ENCODE results near the gene RAB44. TPM values are rescaled to one million over a fixed set of nuclear protein-coding genes. Genes with fewer than 3 reads are reported as not detected.

The RAB44 gene
- total and polyA plus RNA-seq, 2 donors: 0.26 to 0.68 TPM

GRCh38 chr6:36742146-36742545 lies 44.5 kb downstream of the RAB44 start:
- H3K27ac ChIP-seq (ENCODE audit: low read depth): no peak overlapping the region
- WGBS: 95% methylated on average over 19 of the region's 19 CpGs
- no peaks in the 10 kb centered on the region for H3K36me3 ChIP-seq (ENCODE audit: insufficient read depth)
- no peak for DNase-seq (ENCODE audit: extremely low spot score)
- no peaks in the 10 kb centered on the region for H3K4me1 ChIP-seq (ENCODE audit: insufficient read depth)
- no peak overlapping the region for H3K4me3 ChIP-seq (ENCODE audit: low read depth, low read length)

GRCh38 chr6:36743032-36743431 lies 45.4 kb downstream of the RAB44 start:
- DNase-seq (ENCODE audit: extremely low spot score): no peak
- Histone ChIP-seq H3K27ac (ENCODE audit: low read depth) (no peak overlapping the region), H3K4me3 (ENCODE audit: low read depth, low read length) (no peak overlapping the region), H3K4me1 (ENCODE audit: insufficient read depth) (no peaks in the 10 kb centered on the region), H3K36me3 (ENCODE audit: insufficient read depth) (no peaks in the 10 kb centered on the region)
- WGBS: 63% methylated on average over 5 of the region's 5 CpGs

DNA sequence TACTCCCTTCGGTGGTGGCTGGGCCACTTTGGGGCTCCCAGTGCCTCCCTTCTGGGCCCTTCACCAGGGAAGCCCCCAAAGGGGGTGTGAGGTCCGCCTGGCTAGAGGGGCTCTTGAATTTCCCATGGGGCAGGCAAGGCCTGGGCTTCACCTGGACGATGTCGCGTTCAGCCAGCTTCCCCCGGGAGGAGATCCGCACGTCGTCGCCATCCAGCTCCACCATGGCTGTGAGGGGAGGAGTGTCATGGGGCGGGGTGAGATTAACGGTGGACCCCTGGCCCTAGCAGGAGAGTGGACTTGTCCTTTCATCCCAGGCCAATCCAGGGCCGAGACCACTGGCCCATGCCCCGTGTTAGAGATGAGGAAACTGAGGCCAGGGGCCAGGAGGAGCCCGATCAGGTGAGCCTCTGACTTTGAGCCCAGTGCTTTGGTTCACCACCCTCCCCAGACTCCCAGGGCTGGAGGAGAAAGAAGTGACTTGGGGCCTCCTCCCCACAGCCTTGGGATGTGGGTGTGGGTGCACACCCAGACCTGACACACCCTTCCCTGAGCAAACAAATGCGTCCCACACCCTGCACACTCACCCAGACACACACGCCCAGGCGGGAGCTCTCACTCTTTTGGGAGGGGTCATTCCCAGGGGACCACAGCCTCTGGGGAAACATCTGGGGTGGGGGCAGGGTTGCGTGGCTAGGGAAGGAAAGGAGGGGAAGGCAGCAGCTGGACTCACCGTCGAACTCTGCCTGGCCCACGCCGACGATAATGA lies 46.1 kb downstream of the RAB44 start:
- H3K27ac ChIP-seq (ENCODE audit: low read depth): no peak overlapping the region
- 79% methylated on average over 24 of the region's 24 CpGs for WGBS
- H3K4me3 ChIP-seq (ENCODE audit: low read depth, low read length): no peak overlapping the region
- no peaks in the 10 kb centered on the region for H3K36me3 ChIP-seq (ENCODE audit: insufficient read depth)
- no peak for DNase-seq (ENCODE audit: extremely low spot score)
- H3K4me1 ChIP-seq (ENCODE audit: insufficient read depth): no peaks in the 10 kb centered on the region

- DNase-seq (ENCODE audit: extremely low spot score): no peak
- 71% methylated on average over 2 of the region's 2 CpGs for WGBS
These were observed 46.7 kb downstream of the RAB44 start for GRCh38 chr6:36744304-36744673.

DNA sequence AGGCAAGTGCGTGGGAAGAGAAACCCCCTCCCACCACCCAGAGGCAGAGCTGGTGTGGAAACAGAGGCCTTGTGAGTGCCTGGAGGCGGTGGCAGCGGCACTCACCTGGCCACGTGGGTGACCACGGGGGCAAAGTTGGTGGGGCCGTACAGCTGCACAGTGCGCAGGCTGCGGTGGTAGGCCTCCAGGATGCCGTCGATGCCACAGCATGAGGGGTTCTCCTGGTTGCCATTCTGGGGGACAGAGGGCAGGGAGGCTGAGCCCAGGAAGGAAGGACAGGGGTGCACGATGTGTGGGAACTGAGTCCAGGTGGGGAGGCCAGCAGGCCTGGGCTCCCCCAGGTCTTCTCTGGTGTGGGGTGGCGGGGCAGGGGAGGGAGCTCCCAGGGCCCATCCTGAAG lies 47.7 kb downstream of the RAB44 start:
- DNase-seq (ENCODE audit: extremely low spot score): no peak
- H3K4me1 ChIP-seq (ENCODE audit: insufficient read depth): no peaks in the 10 kb centered on the region
- WGBS: 96% methylated on average over 12 of the region's 12 CpGs
- no peak overlapping the region for H3K27ac ChIP-seq (ENCODE audit: low read depth)
- H3K4me3 ChIP-seq (ENCODE audit: low read depth, low read length): no peak overlapping the region
- H3K36me3 ChIP-seq (ENCODE audit: insufficient read depth): no peaks in the 10 kb centered on the region

More at GRCh38 chr6:36744304-36744673, 46.7 kb downstream of the RAB44 start:
- H3K4me3 ChIP-seq (ENCODE audit: low read depth, low read length): no peak overlapping the region
- H3K36me3 ChIP-seq (ENCODE audit: insufficient read depth): no peaks in the 10 kb centered on the region
- H3K4me1 ChIP-seq (ENCODE audit: insufficient read depth): no peaks in the 10 kb centered on the region
- no peak overlapping the region for H3K27ac ChIP-seq (ENCODE audit: low read depth)

DNA sequence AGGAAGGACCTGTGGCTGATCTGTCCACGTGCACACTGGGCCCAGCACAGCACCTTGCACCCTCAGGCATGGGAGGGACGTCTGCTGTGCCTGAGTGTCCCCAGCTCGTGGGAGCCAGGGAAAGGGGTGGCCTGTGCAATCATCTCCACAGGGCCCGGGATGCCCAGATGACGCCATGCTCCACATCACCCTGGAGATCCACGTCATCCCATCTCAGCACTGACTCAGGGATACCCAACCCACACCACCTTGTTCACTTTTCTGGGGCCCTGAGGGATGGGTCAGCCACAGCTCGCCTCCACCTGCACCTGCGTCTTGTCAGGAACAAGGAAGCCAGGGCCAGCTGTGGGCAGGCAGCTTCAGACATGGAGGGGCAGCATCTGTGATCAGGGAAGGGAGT lies 48.2 kb downstream of the RAB44 start:
- Histone ChIP-seq H3K4me1 (ENCODE audit: insufficient read depth) (no peaks in the 10 kb centered on the region), H3K27ac (ENCODE audit: low read depth) (no peak overlapping the region), H3K36me3 (ENCODE audit: insufficient read depth) (no peaks in the 10 kb centered on the region), H3K4me3 (ENCODE audit: low read depth, low read length) (no peak overlapping the region)
- DNase-seq (ENCODE audit: extremely low spot score): no peak
- 84% methylated on average over 8 of the region's 8 CpGs for whole genome bisulfite sequencing

DNA sequence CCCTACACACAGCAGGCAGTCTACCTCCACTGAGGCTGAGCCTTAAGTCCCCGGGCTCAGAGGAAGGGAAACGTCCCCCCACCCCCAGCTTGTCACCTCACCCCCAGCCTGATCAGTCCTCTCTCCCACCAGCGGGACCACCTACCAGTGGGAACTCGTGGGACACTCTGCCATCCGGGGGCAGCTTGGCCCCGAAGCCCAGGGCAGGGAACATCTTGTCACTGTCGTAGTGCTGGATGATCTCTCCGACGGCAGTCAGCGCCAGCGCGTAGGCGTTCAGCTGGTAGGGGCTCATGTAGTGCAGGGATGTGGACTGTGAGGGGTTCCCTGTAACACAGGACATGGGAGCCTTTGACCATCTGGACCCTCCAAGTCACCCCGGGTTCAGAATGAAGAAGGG lies 48.6 kb downstream of the RAB44 start:
- 78% methylated on average over 14 of the region's 14 CpGs for WGBS
- Histone ChIP-seq H3K4me1 (ENCODE audit: insufficient read depth) (no peaks in the 10 kb centered on the region), H3K36me3 (ENCODE audit: insufficient read depth) (no peaks in the 10 kb centered on the region), H3K27ac (ENCODE audit: low read depth) (no peak overlapping the region), H3K4me3 (ENCODE audit: low read depth, low read length) (no peak overlapping the region)
- DNase-seq (ENCODE audit: extremely low spot score): no peak

DNA sequence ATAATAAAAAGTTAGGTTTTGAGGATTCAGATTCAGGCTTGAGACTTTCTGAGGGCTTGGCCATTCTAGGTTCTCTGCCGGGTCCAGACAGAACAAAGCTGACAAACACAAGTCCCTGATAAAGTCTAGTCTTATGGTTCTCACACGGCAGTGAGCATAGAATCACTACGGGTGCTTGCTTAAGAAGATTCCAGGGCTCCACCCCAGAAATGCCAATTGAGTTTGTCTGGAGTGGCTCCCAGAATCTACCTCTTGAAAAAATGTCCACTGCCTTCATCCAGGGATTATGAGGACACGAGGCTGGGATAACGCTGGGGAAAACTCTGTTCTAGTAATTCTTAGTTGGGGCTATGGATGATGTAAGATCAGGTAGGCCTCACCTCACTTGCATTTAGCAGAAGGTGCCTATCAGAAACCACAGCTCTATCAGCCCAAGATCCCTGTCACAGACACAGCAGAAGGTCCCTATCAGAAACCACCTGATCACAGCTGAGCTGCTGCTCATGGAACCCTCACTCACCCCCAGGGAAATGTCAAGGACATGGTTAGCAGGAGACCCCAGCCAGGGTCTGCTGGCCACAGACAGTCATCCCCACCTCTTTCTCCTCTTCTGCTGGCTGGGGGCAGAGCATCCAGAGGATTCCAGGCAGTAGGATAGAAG lies 52.3 kb downstream of the RAB44 start:
- H3K27ac ChIP-seq (ENCODE audit: low read depth): no peak overlapping the region
- H3K4me1 ChIP-seq (ENCODE audit: insufficient read depth): no peaks in the 10 kb centered on the region
- WGBS: 88% methylated on average over 5 of the region's 5 CpGs
- H3K36me3 ChIP-seq (ENCODE audit: insufficient read depth): no peaks in the 10 kb centered on the region
- DNase-seq (ENCODE audit: extremely low spot score): no peak
- no peak overlapping the region for H3K4me3 ChIP-seq (ENCODE audit: low read depth, low read length)

DNA sequence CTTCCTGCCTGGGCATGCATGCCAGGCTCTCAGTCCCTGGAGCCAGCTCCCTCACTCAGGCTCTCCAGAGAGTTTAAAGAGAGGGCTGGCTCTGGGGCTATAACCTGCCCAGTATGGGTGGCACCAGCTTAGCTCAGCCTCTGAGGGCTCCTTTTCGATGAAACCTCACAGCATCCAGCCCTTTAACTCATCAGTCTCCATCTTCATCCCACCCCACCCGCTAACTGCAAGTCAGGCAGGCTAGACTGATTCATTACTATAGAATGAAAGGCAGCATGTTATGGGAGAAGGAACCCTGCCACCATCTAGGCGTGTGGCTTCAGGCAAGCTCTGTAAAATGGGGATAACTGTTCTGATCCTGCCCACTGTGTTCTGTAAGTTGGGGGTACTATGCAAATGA lies 53.5 kb downstream of the RAB44 start:
- Histone ChIP-seq H3K36me3 (ENCODE audit: insufficient read depth) (no peaks in the 10 kb centered on the region), H3K4me3 (ENCODE audit: low read depth, low read length) (no peak overlapping the region), H3K27ac (ENCODE audit: low read depth) (no peak overlapping the region), H3K4me1 (ENCODE audit: insufficient read depth) (no peaks in the 10 kb centered on the region)
- DNase-seq (ENCODE audit: extremely low spot score): no peak
- 91% methylated on average over 3 of the region's 3 CpGs for WGBS

DNA sequence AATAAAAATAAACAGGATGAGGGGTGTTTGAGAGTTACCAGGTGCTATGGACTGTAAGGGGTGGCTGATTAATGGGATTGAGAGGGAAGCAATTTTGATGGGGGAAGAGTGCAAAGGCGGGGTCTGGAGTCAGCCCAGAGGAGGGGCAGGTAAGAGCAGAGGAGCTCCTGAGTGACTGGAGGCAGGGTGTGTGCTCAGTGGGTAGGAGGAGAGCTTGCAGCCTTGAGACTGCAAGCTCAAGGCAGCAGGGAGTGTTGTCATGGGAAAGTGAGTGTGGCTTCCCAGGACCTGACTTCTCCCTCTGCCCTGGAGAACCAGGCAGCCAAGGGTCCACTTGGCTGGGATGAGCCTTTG lies 54.2 kb downstream of the RAB44 start:
- Histone ChIP-seq H3K36me3 (ENCODE audit: insufficient read depth) (no peaks in the 10 kb centered on the region), H3K4me1 (ENCODE audit: insufficient read depth) (no peaks in the 10 kb centered on the region), H3K4me3 (ENCODE audit: low read depth, low read length) (no peak overlapping the region), H3K27ac (ENCODE audit: low read depth) (no peak overlapping the region)
- no peak for DNase-seq (ENCODE audit: extremely low spot score)
- 0% methylated on average over 1 of the region's 1 CpG for WGBS

GRCh38 chr6:36752187-36752885 lies 54.7 kb downstream of the RAB44 start:
- WGBS: 93% methylated on average over 6 of the region's 6 CpGs
- no peak for DNase-seq (ENCODE audit: extremely low spot score)
- H3K4me1 ChIP-seq (ENCODE audit: insufficient read depth): no peaks in the 10 kb centered on the region
- H3K27ac ChIP-seq (ENCODE audit: low read depth): no peak overlapping the region
- H3K4me3 ChIP-seq (ENCODE audit: low read depth, low read length): no peak overlapping the region
- H3K36me3 ChIP-seq (ENCODE audit: insufficient read depth): no peaks in the 10 kb centered on the region

GRCh38 chr6:36752886-36753506 lies 55.4 kb downstream of the RAB44 start:
- Histone ChIP-seq H3K4me3 (ENCODE audit: low read depth, low read length) (no peak overlapping the region), H3K4me1 (ENCODE audit: insufficient read depth) (no peaks in the 10 kb centered on the region), H3K36me3 (ENCODE audit: insufficient read depth) (no peaks in the 10 kb centered on the region), H3K27ac (ENCODE audit: low read depth) (no peak overlapping the region)
- 67% methylated on average over 6 of the region's 6 CpGs for WGBS
- no peak for DNase-seq (ENCODE audit: extremely low spot score)

- 89% methylated on average over 7 of the region's 7 CpGs for WGBS
These were observed 56.2 kb downstream of the RAB44 start for GRCh38 chr6:36753671-36754405.

More at GRCh38 chr6:36753671-36754405, 56.2 kb downstream of the RAB44 start:
- no peak overlapping the region for H3K27ac ChIP-seq (ENCODE audit: low read depth)
- H3K36me3 ChIP-seq (ENCODE audit: insufficient read depth): no peaks in the 10 kb centered on the region
- no peak for DNase-seq (ENCODE audit: extremely low spot score)
- H3K4me3 ChIP-seq (ENCODE audit: low read depth, low read length): no peak overlapping the region
- no peaks in the 10 kb centered on the region for H3K4me1 ChIP-seq (ENCODE audit: insufficient read depth)

Measured in urinary bladder (tissue), 4 donors.